RKO (cell line): ENCODE measurements around the gene LOC101059915.
"Not testable (repeated sequence)": the region's sequence is repeated elsewhere in the genome, so short reads cannot be mapped to it uniquely, and the experiment has no call there.

Experiments
- DNase-seq: peaks from one replicate; pipeline ENCODE4 v3.0.0-alpha.2; 2016; ENCODE audit warnings: low spot score

LOC101059915 gene

DNA sequence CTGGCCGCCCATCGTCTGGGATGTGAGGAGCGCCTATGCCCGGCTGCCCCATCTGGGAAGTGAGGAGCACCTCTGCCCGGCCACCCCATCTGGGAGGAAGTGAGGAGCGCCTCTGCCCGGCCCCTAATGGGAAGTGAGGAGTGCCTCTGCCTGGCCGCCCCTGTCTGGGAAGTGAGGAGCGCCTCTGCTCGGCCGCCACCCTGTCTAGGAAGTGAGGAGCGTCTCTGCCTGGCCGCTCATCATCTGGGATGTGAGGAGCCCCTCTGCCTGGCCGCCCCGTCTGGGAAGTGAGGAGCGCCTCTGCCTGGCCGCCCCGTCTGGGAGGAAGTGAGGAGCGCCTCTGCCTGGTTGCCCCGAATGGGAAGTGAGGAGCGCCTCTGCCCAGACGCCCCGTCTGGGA is 8.3 kb downstream of the LOC101059915 start:
- not testable (repeated sequence) for DNase-seq

DNA sequence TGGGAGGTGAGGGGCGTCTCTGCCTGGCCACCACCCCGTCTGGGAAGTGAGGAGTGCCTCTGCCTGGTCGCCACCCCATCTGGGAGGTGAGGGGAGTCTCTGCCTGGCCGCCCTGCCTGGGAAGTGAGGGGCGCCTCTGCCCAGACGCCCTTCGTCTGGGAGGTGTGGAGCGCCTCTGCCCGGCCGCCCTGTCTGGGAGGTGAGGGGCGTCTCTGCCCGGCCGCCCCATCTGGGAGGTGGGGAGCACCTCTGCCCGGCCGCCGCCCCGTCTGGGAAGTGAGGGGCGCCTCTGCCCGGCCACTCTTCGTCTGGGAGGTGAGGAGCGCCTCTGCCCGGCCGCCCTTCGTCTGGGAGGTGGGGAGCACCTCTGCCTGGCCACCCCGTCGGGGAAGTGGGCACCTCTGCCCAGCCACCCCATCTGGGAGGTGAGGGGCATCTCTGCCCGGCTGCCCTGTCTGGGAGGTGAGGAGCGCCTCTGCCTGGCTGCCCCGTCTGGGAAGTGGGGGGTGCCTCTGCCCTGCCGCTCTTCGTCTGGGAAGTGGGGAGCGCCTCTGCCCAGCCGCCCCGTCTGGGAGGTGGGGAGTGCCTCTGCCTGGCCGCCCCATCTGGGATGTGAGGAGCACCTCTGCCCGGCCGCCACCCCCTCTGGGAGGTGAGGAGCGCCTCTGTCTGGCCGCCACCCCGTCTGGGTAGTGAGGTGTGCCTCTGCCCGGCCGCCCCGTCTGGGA is 8.9 kb downstream of the LOC101059915 start:
- not testable (repeated sequence) for DNase-seq

DNA sequence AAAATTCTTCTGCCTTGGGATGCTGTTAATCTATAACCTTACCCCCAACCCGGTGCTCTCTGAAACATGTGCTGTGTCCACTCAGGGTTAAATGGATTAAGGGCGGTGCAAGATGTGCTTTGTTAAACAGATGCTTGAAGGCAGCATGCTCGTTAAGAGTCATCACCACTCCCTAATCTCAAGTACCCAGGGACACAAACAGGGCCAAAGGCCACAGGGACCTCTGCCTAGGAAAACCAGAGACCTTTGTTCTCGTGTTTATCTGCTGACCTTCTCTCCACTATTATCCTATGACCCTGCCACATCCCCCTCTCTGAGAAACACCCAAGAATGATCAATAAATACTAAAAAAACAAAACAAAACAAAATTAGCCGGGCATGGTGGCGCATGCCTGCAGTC is 9.8 kb downstream of the LOC101059915 start:
- not testable (repeated sequence) for DNase-seq

DNA sequence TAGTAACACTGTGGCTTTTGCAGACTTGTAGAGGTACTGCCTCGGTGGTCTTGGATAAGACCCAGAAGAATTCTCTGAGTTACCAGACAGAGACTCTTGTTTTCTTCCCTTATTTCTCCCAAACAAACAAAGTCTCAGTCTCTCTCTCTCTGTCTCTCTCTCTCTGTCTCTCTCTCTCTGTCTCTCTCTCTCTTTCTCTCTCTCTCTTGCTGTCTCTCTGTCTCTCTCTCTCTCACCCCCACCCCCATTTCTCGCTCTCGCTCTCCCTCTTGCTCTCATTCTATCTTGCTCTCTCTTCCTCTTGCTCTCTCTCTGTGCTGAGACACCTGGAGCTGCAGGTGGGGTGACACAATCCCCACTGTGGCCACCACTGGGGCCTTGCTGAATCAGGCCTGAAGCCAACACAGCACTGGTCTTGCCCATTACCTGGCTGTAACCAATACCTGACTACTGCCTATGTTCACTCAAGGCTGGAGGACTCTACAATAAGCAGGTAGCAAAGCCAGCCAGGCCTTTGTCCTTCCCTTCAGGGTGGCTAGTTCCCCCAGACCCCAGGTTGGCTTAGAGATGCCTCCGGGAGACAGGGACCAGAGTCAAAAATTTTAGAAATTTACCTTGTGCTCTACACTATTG is 12.3 kb downstream of the LOC101059915 start:
- DNase-seq: no peak

DNA sequence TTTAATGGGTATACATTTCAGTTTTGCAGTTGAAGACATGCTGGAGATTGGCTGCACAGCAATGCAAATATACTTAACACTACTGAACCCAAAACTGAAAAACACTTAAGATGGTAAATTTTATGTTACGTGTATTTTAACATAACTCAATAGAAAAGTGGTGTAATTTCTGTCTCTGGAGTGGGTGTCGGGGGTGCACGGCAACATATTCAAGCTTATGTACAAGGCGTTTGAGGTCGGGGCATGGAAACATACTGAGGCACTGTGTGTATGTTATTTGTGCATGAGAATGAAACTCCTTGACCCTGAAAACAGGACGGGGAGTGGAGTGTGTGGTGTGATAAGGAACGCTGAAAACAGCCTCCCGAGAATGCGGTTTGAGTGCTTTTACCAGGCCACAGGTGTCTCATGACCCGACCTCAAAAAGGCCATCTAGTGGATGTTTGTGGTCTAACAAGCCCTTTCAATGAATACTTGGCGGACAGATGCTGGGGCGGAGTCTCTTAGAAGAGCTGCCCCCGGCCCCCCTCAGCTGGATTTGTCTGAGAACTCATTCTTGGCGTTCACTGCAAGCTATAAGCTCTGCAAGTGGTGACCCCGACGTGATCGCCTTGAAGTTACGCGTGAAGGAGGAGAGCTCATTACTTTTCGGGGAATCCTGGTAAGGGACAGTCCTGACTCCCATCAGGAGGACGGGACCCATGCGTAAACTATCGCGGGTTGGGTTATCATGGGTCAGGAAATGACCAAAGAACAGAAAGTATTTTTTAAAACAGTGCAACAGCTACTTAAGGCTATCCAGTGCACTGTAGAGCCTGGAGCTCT is 29.5 kb downstream of the LOC101059915 start:
- DNase-seq: not testable (repeated sequence)

DNA sequence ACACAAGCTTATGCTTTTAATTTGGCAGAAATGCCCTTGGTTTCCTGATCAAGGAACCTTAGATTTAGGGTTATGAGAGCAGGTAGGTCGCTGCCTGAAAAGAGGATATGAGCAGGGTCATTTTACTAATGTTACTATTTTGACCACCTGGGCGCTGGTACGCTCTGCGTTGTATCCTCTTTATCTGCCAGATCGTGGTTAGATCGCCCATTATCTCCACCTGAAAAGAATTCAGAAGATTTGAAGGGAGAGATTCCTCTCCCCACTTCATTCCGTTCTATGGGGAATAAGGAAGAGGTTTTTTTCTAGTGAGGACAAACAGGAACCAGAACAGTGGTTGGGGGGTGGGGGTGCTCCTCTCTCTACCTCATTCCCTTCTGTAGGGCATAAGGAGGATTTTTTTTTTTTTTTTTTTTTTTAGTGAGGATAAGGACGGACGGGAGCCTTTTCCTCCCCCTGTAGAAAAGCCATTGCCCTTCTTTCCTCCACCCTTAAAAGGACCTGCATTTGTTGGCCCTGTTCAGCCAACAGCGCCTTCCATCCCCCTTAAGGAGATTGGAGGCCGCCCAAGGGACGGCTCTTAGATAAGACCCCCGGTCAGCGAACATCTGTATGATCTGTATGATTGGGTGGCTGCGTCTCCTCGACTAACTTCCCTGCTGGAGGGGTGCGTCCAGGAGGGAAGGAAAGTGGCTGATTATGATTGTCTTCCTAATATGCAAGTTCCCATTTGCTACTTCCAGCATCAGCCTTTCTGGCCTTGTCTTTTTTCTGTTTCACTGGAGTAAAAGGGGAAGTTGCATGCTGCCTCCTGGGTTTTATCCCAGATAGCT is 30.3 kb downstream of the LOC101059915 start:
- not testable (repeated sequence) for DNase-seq

DNA sequence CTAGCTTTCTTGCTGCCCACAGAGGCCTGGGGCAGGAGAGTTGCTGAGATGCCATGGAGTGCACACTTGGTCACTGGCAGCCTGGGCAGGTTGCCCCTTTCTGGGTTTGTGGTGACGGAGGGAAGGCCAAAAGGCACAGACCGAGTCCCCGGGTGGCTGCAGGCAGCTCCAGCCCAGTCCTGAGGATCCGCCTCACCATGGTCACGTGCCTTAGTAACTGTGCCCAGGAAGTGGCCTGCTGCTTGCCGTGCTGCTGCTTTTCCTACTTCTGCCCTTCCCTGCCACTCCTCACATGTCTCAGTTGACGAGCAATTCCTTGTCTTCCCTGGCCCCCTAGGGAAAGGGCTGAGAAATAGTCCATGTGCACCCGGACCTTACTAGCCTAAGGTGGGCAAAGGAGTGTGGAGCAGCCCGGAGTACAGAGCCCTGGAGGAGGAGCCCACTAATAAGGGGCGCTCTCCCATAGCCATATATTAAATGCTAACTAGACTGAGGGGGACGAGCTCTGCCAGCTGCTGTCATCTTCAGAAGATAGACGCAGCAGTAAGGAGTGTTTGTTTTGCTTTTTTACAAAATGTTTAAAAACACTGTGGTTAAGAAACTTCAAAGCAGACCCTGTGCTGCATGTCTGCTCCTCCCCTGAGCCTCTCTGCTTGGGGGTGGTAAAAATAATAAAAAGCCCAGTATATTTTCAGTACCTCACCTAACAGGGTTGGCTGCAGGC is 31.1 kb downstream of the LOC101059915 start:
- DNase-seq: not testable (repeated sequence)

DNA sequence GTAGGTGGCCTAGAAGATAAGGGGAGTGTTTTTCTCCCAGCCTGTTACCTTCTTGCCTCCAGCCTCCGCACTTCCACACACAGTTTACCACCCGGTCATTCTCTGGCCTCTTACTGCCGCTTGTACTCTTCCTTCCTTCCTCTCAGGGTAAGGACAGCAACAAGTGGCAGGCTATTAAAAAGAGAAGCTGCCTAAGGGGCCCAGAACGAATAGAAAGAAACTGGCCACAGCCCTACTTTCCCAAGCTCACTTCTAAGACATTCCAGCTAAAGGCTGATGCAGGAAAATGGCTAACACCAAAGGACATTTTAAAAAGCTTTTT is 31.6 kb downstream of the LOC101059915 start:
- not testable (repeated sequence) for DNase-seq

DNA sequence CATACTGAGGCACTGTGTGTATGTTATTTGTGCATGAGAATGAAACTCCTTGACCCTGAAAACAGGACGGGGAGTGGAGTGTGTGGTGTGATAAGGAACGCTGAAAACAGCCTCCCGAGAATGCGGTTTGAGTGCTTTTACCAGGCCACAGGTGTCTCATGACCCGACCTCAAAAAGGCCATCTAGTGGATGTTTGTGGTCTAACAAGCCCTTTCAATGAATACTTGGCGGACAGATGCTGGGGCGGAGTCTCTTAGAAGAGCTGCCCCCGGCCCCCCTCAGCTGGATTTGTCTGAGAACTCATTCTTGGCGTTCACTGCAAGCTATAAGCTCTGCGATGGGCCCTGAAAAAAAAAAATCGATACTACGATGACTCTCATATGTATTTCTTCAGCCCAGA is 35.5 kb downstream of the LOC101059915 start:
- not testable (repeated sequence) for DNase-seq

DNA sequence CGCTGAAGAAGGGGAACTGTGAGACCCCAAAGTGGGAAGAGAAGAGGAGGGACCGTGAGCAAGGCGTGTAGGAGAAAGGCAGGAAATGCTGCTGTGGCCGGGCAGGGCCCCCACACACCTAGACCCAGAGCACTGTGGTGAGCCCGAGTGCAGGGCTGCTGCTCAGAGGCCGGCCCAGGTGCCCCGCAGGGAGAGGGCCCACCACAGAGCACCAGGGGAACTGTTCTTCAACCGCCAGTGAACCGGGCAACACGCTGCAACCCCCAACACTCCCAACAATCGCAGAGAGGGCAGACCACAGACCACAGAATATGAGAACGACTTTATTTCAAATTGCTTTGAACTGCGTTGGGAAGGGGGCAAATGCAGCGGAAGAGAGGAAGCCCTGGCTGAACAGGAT is 46.7 kb downstream of the LOC101059915 start:
- DNase-seq: not testable (repeated sequence)

DNA sequence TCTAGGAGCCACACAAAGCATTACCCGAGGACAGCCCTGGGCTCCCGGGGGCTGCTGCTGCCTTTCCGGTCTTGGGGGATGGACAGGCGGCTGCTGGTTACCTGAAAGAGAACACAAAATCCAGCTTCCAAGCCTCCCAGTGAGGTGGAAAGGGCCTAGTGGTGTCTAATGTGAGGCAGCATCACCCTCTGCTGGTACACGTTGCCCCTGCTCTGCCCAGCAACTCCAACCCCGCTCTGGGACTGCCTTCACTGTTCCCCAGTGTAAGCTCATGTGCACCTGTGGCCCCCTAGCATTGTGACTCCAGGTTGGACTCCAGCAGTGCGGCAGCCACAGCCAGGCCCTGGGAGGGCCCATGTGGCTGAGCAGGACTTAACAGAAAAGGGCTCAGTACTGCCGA is 48.2 kb downstream of the LOC101059915 start:
- not testable (repeated sequence) for DNase-seq

DNA sequence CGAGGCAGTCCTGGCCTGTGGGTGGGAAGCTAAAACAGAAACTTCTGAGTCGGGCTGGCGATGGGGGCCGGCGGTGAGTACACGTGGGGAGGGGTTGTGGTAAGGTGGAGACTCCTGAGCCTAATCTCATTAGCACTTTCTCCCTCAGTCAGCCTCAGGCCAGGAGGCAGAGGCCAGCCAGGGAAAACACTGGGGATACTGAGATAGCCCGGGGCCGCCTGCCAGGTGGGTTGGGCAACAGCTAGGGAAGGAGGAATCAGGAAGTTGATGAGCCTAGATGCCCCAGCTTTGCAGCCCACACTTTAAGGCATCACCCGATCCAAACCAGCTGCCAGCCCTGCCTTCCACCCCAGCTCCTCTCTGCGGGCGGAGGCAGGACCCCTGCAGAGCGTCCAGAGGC is 49.0 kb downstream of the LOC101059915 start:
- DNase-seq: not testable (repeated sequence)

DNA sequence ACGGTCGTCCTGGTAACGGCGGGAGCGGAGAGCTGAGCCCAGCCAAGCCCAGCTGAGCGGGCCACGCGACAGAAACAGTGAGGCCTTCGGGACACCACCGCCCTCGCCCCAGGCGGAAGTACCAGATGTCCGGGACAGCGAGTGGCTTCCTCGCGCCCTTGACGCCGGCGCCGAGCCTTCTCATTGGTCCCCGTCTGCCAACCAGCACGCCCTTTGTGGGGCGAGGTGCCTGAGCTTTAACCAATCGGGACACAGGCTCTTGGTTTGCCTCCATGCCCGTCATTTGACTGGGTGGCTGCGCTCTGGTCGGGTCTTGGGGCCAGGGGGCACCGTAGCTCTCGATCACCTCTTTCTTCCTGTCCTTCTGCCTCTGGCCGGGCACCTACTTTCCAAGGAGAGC is 50.8 kb downstream of the LOC101059915 start, which contains the start of gene CXorf49:
TSS of gene CXorf49 (minus strand) at position 101 of the 400 bp plus-strand sequence. CDS start 134 bp downstream, outside the sequence.
- not testable (repeated sequence) for DNase-seq

DNA sequence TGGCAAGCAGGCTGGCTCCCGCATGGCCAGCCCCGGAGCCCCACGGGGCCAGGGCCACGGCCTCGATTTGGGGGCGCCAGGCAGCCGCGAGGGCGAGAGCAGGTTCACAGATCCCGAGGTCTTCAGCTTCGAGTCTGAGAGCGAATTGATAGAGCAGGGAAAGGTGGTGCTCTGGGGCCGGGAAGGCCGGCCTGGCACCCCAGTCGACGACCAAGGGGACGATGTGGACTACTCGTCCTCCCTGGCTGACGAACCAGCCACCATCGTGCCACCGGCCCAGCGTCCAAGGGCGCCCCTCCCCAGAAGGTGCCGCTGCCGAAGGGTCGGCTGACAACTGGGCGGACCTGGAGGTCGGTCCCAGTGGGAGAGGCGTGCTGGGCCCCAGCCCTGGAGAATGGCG is 51.8 kb downstream of the LOC101059915 start:
- DNase-seq: not testable (repeated sequence)

DNA sequence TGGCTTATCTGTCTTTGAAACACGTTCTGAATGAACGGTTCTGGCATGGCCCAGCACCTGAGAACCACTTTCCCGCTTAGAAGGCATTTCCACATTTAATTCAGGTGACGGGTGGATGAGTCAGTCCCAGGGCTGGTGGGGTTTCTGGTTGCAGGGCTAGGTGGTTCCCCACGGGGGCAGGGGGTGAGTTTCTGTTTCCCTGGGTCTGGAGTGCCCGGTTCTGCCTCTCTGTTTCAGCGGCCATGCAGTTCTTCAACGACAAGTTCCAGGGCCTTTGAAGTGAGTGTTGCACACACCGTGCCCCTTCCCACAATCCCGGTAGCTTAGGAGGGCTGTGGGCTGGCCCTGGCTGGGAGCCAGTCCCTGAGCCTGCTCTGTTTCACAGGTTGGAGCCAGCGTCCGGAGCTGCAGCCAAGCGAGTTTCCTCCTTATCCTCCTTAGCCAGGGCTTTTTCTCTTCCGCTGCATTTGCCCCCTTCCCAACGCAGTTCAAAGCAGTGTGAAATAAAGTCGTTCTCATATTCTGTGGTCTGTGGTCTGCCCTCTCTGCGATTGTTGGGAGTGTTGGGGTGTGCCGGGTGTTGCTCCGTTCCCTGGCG is 53.0 kb downstream of the LOC101059915 start:
- not testable (repeated sequence) for DNase-seq
